ENCODE results near the gene TXNRD2.

Gene TXNRD2

GRCh38 chr22:19931514-19931913, 10.1 kb downstream of the TXNRD2 start:
- TF ChIP-seq TAF1 (IDR thresholded peaks at IDR 0.05; ENCODE audit: borderline replicate concordance, insufficient read depth, low read length) (no peak), POLR2AphosphoS5 (IDR thresholded peaks at IDR 0.05; ENCODE audit: low read depth, low read length) (no peak), SIN3A (IDR thresholded peaks at IDR 0.05; ENCODE audit: borderline replicate concordance, insufficient read depth, low read length) (no peak)

GRCh38 chr22:19930551-19931486, 10.8 kb downstream of the TXNRD2 start:
- TF ChIP-seq SIN3A (IDR thresholded peaks at IDR 0.05; ENCODE audit: borderline replicate concordance, insufficient read depth, low read length) (no peak), TAF1 (IDR thresholded peaks at IDR 0.05; ENCODE audit: borderline replicate concordance, insufficient read depth, low read length) (no peak), REST (IDR thresholded peaks at IDR 0.05; ENCODE audit: insufficient read depth in 1 of 2, low read depth in 2 of 2, low read length in 2 of 2) (no peak), FOXP2 (optimal IDR thresholded peaks at IDR 0.05; ENCODE audit: borderline replicate concordance, extremely low read depth, extremely low read length, insufficient read depth) (no peak), POLR2AphosphoS5 (IDR thresholded peaks at IDR 0.05; ENCODE audit: low read depth, low read length) (no peak)

GRCh38 chr22:19929586-19930550, 11.8 kb downstream of the TXNRD2 start:
- no peak for TF ChIP-seq POLR2AphosphoS5 (IDR thresholded peaks at IDR 0.05; ENCODE audit: low read depth, low read length)

- TF ChIP-seq SIN3A (IDR thresholded peaks at IDR 0.05; ENCODE audit: borderline replicate concordance, insufficient read depth, low read length) (no peak), FOXP2 (optimal IDR thresholded peaks at IDR 0.05; ENCODE audit: borderline replicate concordance, extremely low read depth, extremely low read length, insufficient read depth) (no peak), POLR2AphosphoS5 (IDR thresholded peaks at IDR 0.05; ENCODE audit: low read depth, low read length) (no peak), TAF1 (IDR thresholded peaks at IDR 0.05; ENCODE audit: borderline replicate concordance, insufficient read depth, low read length) (no peak), REST (IDR thresholded peaks at IDR 0.05; ENCODE audit: insufficient read depth in 1 of 2, low read depth in 2 of 2, low read length in 2 of 2) (no peak)
These were observed 13.4 kb downstream of the TXNRD2 start for GRCh38 chr22:19928207-19928606.

- TF ChIP-seq FOXP2 (optimal IDR thresholded peaks at IDR 0.05; ENCODE audit: borderline replicate concordance, extremely low read depth, extremely low read length, insufficient read depth) (no peak), TAF1 (IDR thresholded peaks at IDR 0.05; ENCODE audit: borderline replicate concordance, insufficient read depth, low read length) (no peak)
These were observed 13.9 kb downstream of the TXNRD2 start for GRCh38 chr22:19927696-19928095.

- TF ChIP-seq TAF1 (IDR thresholded peaks at IDR 0.05; ENCODE audit: borderline replicate concordance, insufficient read depth, low read length) (no peak), REST (IDR thresholded peaks at IDR 0.05; ENCODE audit: insufficient read depth in 1 of 2, low read depth in 2 of 2, low read length in 2 of 2) (no peak), POLR2AphosphoS5 (IDR thresholded peaks at IDR 0.05; ENCODE audit: low read depth, low read length) (no peak), FOXP2 (optimal IDR thresholded peaks at IDR 0.05; ENCODE audit: borderline replicate concordance, extremely low read depth, extremely low read length, insufficient read depth) (no peak)
These were observed 17.6 kb downstream of the TXNRD2 start for GRCh38 chr22:19923914-19924513.
